ENCODE data around the gene SYVN1. TPM values are rescaled to one million over a fixed set of nuclear protein-coding genes. Genes with fewer than 3 reads are reported as not detected.

The SYVN1 gene
- total RNA-seq, 1 experiment from 2014 or later: 64.3 TPM

GRCh38 chr11:65147352-65148075, 13.2 kb upstream of the SYVN1 start:
- H3K4me1 ChIP-seq (ENCODE audit: control insufficient read depth, insufficient read depth, low read length): peaks cover 13% of the 10 kb centered on the region
- in situ Hi-C loops (cut with HindIII; ENCODE audit: low pct_unique_long_range_greater_than_20kb, low sequenced_read_pairs) (no loop called here), intact Hi-C loops (cut with micrococcal nuclease; ENCODE audit: unreplicated experiment) (no loop called here)
- no TSS peak for BruUV-seq (replicated peaks)
- no peak overlapping the region for H3K4me3 ChIP-seq (ENCODE audit: low read depth in 2 of 2, low read length in 2 of 2)
- no peaks in the 10 kb centered on the region for H3K27me3 ChIP-seq (ENCODE audit: control insufficient read depth, insufficient read depth, low read length)
- ATAC-seq: no peak
- no peaks in the 10 kb centered on the region; the same call in 1 of the 2 replicates for H3K9me3 ChIP-seq (ENCODE audit: control insufficient read depth, insufficient read depth, low read depth, low read length)
- no peaks in the 10 kb centered on the region for H3K36me3 ChIP-seq (ENCODE audit: control insufficient read depth, insufficient read depth, low read length)
- ChIA-PET POLR2A (interaction anchor here (0.6 kb wide), 2 partner anchors 8 to 186 kb away, joined by 3 to 4 read pairs; no protein-coding TSS in a partner anchor), CTCF (interaction anchor here (0.7 to 1.1 kb wide), 2 partner anchors 12 to 14 kb away, joined by 3 to 8 read pairs; partner anchors contain the start of gene SYVN1)
- DNase-seq (ENCODE audit: low read depth, low spot score): no peak
- TF ChIP-seq POLR2AphosphoS5 (IDR thresholded peaks at IDR 0.05; ENCODE audit: low read depth, low read length) (no peak), TCF7L2 (IDR thresholded peaks at IDR 0.05; ENCODE audit: low read depth, low read length) (no peak), CTCF (IDR thresholded peaks at IDR 0.05) (no peak), REST (IDR thresholded peaks at IDR 0.05; ENCODE audit: insufficient read depth in 1 of 2, low read depth in 2 of 2, low read length in 1 of 2) (no peak), SIN3A (IDR thresholded peaks at IDR 0.05; ENCODE audit: borderline replicate concordance, insufficient read depth, low read depth, low read length) (no peak)
- no peak overlapping the region for H3K27ac ChIP-seq (ENCODE audit: low read length)

GRCh38 chr11:65141896-65142494, 7.7 kb upstream of the SYVN1 start:
- Histone ChIP-seq H3K4me3 (ENCODE audit: low read depth in 2 of 2, low read length in 2 of 2) (no peak overlapping the region), H3K27me3 (ENCODE audit: control insufficient read depth, insufficient read depth, low read length) (no peaks in the 10 kb centered on the region), H3K4me1 (ENCODE audit: control insufficient read depth, insufficient read depth, low read length) (no peaks in the 10 kb centered on the region), H3K36me3 (ENCODE audit: control insufficient read depth, insufficient read depth, low read length) (no peaks in the 10 kb centered on the region), H3K9me3 (ENCODE audit: control insufficient read depth, insufficient read depth, low read depth, low read length) (no peaks in the 10 kb centered on the region), H3K27ac (ENCODE audit: low read length) (no peak overlapping the region)
- ChIA-PET POLR2A (no interaction called here), CTCF (no interaction called here)
- in situ Hi-C loops (cut with HindIII; ENCODE audit: low pct_unique_long_range_greater_than_20kb, low sequenced_read_pairs) (no loop called here), intact Hi-C loops (cut with micrococcal nuclease; ENCODE audit: unreplicated experiment) (no loop called here)
- no TSS peak for BruUV-seq (replicated peaks)
- ATAC-seq (no peak), DNase-seq (ENCODE audit: low read depth, low spot score) (no peak)
- TF ChIP-seq TCF7L2 (IDR thresholded peaks at IDR 0.05; ENCODE audit: low read depth, low read length) (no peak), POLR2AphosphoS5 (IDR thresholded peaks at IDR 0.05; ENCODE audit: low read depth, low read length) (no peak), SIN3A (IDR thresholded peaks at IDR 0.05; ENCODE audit: borderline replicate concordance, insufficient read depth, low read depth, low read length) (no peak), CTCF (IDR thresholded peaks at IDR 0.05) (no peak), REST (IDR thresholded peaks at IDR 0.05; ENCODE audit: insufficient read depth in 1 of 2, low read depth in 2 of 2, low read length in 1 of 2) (no peak)
